Caki2 (cell line): ENCODE results near the gene BACH2. TPM values are rescaled to one million over a fixed set of nuclear protein-coding genes. Genes with fewer than 3 reads are reported as not detected.
"Not testable (repeated sequence)": the region's sequence is repeated elsewhere in the genome, so short reads cannot be mapped to it uniquely, and the experiment has no call there.

ENCODE experiments used
- DNase-seq: peaks from one replicate; pipeline ENCODE4 v3.0.0-alpha.2; 2015; ENCODE audit warnings: low read depth
- in situ Hi-C: cut with HindIII; loops from 2 replicates; pipeline ENCODE4 v1.10.0; 2016; ENCODE audit warnings: low sequenced_read_pairs, low pct_unique_long_range_greater_than_20kb, mixed read lengths
- total RNA-seq: library from RNA; depleted of rRNA; stranded (reverse); fragments of >200 nt; shearing (Covaris generic); gene quantifications from 2 replicates; pipeline ENCODE4 v1.2.3, GENCODE V29; 2014; ENCODE audit warnings: low replicate concordance

The BACH2 gene
- total RNA-seq, 1 experiment from 2014 or later, result 8.1 TPM

- in situ Hi-C loops, result no loop called here
- DNase-seq, result no peak
Observed at GRCh38 chr6:90053614-90054013, 243.0 kb downstream of the BACH2 start.

DNA sequence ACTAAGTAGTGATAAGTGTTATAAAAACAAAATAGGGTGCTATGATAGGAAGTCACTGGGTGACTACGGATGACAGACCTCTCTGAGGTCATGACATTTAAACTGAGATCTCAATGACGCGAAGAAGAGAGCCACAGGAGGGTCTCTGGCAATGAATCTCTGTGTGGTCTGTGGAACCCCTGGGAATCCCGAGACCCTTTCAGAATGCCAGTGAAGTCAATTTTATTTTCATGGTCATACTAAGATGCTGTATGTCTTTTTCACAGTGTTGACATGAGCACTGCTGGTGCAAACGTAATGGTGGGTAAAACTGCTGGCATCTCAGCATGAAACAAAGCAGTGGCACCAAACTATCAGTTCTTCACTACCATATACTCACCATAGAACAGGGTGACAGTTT is 247.3 kb downstream of the BACH2 start:
- in situ Hi-C loops, result no loop called here
- no peak for DNase-seq

- no peak for DNase-seq
- in situ Hi-C loops, result no loop called here
Observed at GRCh38 chr6:90048206-90048967, 248.3 kb downstream of the BACH2 start.

GRCh38 chr6:90045535-90045934 is 251.1 kb downstream of the BACH2 start:
- DNase-seq, result no peak
- in situ Hi-C loops, result no loop called here

DNA sequence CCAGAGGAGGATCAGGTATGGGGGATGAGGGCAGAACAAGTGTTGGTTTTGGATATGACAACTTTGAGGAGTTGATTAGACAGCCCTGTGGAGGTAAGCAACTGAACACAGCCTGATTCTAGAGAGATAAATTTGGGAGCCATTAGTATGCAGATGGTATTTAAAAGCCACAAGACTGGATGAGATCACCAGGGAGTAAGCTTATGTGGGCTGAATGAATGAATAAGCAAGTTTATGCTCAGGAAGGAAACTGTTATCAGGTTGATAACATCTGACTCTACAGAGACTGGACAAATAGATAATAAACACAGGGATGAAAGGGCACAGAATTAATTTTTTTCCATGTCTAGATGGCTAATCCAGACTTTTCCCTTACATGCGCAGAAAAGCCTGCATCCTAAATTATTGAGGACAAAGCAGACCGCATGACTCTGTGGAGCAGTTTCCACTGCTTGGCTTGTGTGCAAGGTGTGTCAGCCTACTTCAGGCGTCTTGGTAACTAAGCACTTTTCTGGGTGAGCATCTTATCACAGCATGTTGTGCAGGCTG is 251.7 kb downstream of the BACH2 start:
- in situ Hi-C loops, result no loop called here
- peak; percentile 23 for DNase-seq

- no peak for DNase-seq
Observed at GRCh38 chr6:90044182-90044832, 252.3 kb downstream of the BACH2 start.

DNA sequence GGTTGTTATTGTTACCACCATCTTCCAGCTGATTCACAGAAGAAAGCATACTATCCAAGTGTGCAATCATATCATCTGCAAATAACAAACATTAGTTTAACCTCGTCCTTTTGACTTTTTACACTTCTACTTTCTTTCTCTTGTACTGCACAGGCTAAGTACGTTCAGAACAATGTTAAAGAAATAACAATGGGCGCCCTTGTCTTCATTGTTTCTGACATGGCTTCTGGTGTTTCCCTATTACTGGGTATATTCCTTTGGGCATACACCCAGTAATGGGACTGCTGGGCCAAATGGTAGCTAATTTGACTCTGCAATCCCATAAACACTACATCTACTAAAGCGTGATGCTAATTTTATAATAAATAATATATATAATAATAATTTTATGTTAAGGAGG is 255.7 kb downstream of the BACH2 start:
- no peak for DNase-seq
- in situ Hi-C loops, result no loop called here

More at GRCh38 chr6:90044182-90044832, 252.3 kb downstream of the BACH2 start:
- in situ Hi-C loops, result no loop called here

DNA sequence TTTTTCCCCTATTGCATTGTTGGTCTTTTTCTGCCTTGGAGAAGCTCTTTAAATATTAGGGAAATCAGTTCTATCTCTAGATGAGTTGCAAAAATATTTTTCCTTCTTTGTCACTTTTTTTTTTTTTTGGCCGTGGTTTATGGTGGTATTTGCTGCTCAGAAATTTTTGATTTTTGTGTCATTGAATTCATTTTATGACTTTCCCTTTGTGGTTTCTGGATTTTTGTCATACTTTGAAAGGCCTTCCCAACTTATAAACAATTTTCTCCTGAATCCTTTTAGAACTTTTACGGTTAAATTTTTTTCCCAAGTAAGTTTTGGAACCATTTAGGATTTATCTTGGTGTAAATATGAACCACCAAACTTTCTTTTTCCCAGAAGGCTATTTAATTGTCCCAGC is 256.7 kb downstream of the BACH2 start:
- in situ Hi-C loops, result no loop called here
- no peak for DNase-seq

- in situ Hi-C loops, result no loop called here
Observed at GRCh38 chr6:90038961-90039653, 257.5 kb downstream of the BACH2 start.

GRCh38 chr6:90036963-90037362 is 259.7 kb downstream of the BACH2 start:
- in situ Hi-C loops, result no loop called here
- DNase-seq, result no peak

More at GRCh38 chr6:90038961-90039653, 257.5 kb downstream of the BACH2 start:
- DNase-seq, result no peak

DNA sequence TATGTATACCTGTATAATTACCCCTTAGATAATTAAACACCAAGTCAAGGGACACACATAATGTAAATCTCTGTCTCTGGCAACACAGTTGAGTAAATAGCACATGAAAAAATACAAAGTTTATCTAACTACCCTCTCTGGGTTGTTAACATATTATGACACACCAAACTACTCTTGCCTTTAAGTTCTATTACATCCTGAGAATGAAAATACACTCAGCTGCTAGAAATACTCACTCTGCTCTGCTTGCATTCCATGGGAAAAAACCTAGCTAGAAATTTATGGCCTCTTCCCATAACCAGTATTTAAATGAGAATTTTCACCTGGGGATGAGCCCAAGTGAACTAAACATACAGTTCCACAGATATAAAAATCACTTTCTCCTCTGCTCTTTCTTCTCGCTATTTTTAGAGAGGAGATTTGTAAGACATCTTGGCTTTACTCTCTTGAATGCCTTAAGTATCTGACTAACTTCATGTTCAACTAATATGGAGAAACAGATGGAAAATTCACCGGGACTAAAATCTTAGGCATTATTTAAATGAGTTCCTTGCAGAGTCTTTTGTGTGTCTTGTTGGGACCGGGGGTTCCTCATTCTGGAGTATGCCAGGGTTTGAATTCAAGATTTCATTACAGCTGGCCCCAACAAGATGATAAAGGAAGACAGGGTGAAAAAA is 261.5 kb downstream of the BACH2 start:
- in situ Hi-C loops, result no loop called here
- DNase-seq, result no peak

- DNase-seq, result no peak
- in situ Hi-C loops, result no loop called here
Observed at GRCh38 chr6:90033746-90034271, 262.8 kb downstream of the BACH2 start.

GRCh38 chr6:90032489-90033212 is 264.0 kb downstream of the BACH2 start:
- DNase-seq, in situ Hi-C loops: not testable (repeated sequence)

GRCh38 chr6:90028995-90029635 is 267.5 kb downstream of the BACH2 start:
- no peak for DNase-seq
- in situ Hi-C loops, result no loop called here

- DNase-seq, result no peak
- in situ Hi-C loops, result no loop called here
Observed at GRCh38 chr6:90028066-90028778, 268.4 kb downstream of the BACH2 start.

- in situ Hi-C loops, result no loop called here
- no peak for DNase-seq
Observed at GRCh38 chr6:90026216-90026615, 270.4 kb downstream of the BACH2 start.
